ENCODE data around the gene VPS37D.
"Not testable (repeated sequence)": the region's sequence is repeated elsewhere in the genome, so short reads cannot be mapped to it uniquely, and the experiment has no call there.

Gene VPS37D

DNA sequence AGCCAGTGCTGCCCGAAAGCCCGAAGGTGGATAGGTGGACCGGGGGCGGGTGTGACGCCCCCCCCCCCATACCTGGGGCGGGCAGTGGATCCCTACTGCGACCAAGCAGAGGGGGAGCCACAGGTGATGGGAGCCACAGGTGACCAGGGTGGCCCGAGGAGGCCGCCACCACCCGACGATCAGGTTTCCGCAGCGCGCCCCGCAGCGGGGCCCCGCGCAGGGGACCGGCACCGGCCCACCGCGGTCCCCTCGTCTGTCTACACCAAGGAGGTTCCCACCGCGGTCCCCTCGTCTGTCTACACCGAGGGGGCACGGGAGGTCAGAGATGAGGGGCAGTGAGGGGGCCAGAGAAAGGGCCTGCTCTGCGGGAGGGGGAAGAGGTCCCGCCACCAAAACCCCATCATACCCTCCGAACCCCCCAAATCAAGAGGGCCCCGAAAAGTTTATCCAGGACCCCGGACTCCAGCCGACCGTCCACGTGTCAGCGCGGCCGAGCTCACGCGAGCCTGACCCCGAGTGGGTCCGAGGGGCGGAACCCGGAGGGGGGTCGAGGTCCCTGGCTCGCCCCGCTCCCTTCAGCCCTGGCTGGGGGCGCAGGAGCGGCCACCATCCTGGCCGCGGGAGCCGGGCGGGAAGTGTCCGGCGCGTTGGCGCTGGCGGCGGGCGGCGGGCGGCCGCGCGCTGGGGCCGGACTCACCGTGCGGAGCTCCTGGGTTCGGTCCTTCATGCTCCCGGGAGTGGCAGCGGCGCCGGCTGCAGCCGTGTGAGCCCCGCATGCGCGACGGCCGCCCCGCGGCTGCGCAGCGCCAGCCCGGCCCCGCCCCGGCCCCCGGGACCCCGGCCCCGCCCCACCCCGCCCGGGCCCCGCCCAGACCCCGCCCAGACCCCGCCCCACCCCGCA is 51.5 kb downstream of the VPS37D start, which contains the start of gene STX1A:
Gene STX1A, minus strand, starts transcription at position 765 of the 901 bp plus-strand sequence. Its CDS starts 38 bp downstream, at position 727.
- H3K4me3 ChIP-seq (ENCODE audit: control insufficient read depth in 1 of 7, extremely low read depth in 1 of 7, insufficient read depth in 4 of 7, low read depth in 2 of 7, low read length in 6 of 7), result peak within 1 kb of the TSS in 5 of 7 experiments; percentile 8 to 55 (median 48)
- CTCF ChIA-PET, result interaction anchor here (1.2 to 1.3 kb wide), 3 partner anchors 8 to 112 kb away, joined by 3 to 6 read pairs (median 3); no protein-coding TSS in a partner anchor
- 3% methylated on average over 53 of the region's 96 CpGs for WGBS (ENCODE audit: insufficient coverage)
- H3K4me1 ChIP-seq (ENCODE audit: control extremely low read depth in 1 of 4, control insufficient read depth in 4 of 4, insufficient read depth in 4 of 4, low read length in 3 of 4), result peaks cover 0 to 46% (median 42%) of the 10 kb centered on the region in 4 experiments
- peak in 2 of 3 donors; percentile 35 to 45 for DNase-seq
- H3K9me3 ChIP-seq (ENCODE audit: control extremely low read depth in 1 of 5, control insufficient read depth in 4 of 5, insufficient read depth in 2 of 5, low read depth in 1 of 5, low read length in 4 of 5), result no peaks in the 10 kb centered on the region
- POLR2A ChIA-PET, result no interaction called here
- no peaks in the 10 kb centered on the region for H3K36me3 ChIP-seq (ENCODE audit: control insufficient read depth in 4 of 4, insufficient read depth in 4 of 4, low read length in 3 of 4)
- H3K27me3 ChIP-seq (replicated peaks in 2 of 5; ENCODE audit: control insufficient read depth in 4 of 5, insufficient read depth in 5 of 5, low read length in 4 of 5), result peaks cover 0 to 87% (median 38%) of the 10 kb centered on the region in 5 experiments
- no peak within 1 kb of the TSS for H3K27ac ChIP-seq (ENCODE audit: insufficient read depth in 1 of 2, low read depth in 1 of 2, low read length in 2 of 2, poor library complexity in 1 of 2, severe bottlenecking in 2 of 2)

DNA sequence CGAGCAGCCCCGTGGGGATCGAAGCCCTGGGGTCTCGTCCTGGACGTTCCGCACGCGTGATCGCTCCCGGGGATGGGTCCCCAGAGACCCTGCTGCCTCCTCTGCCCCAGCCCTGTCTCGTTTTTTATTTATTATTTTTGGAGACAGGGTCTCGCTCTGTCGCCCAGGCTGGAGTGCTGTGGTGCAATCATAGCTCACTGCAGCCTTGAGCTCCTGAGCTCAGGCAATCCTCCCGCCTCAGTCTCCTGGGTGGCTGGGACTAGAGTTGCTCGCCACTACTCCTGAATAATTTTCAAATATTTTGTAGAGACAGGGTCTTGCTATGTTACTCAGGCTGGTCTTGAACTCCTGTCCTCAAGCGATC is 52.2 kb downstream of the VPS37D start:
- Histone ChIP-seq H3K27me3 (replicated peaks in 2 of 5; ENCODE audit: control insufficient read depth in 4 of 5, insufficient read depth in 5 of 5, low read length in 4 of 5) (peaks cover 0 to 86% (median 42%) of the 10 kb centered on the region in 5 experiments), H3K36me3 (ENCODE audit: control insufficient read depth in 4 of 4, insufficient read depth in 4 of 4, low read length in 3 of 4) (no peaks in the 10 kb centered on the region), H3K4me3 (ENCODE audit: control insufficient read depth in 1 of 7, extremely low read depth in 1 of 7, insufficient read depth in 4 of 7, low read depth in 2 of 7, low read length in 6 of 7) (no peak overlapping the region), H3K4me1 (ENCODE audit: control extremely low read depth in 1 of 4, control insufficient read depth in 4 of 4, insufficient read depth in 4 of 4, low read length in 3 of 4) (peaks cover 0 to 46% (median 42%) of the 10 kb centered on the region in 4 experiments), H3K27ac (ENCODE audit: insufficient read depth in 1 of 2, low read depth in 1 of 2, low read length in 2 of 2, poor library complexity in 1 of 2, severe bottlenecking in 2 of 2) (no peak overlapping the region), H3K9me3 (ENCODE audit: control extremely low read depth in 1 of 5, control insufficient read depth in 4 of 5, insufficient read depth in 2 of 5, low read depth in 1 of 5, low read length in 4 of 5) (no peaks in the 10 kb centered on the region)
- 15% methylated on average over 15 of the region's 16 CpGs for WGBS (ENCODE audit: insufficient coverage)
- no peak for DNase-seq
- ChIA-PET POLR2A (no interaction called here), CTCF (interaction anchor here (1.2 to 1.3 kb wide), 3 partner anchors 8 to 113 kb away, joined by 3 to 6 read pairs (median 3); no protein-coding TSS in a partner anchor)

- POLR2A ChIA-PET; DNase-seq; H3K4me3 ChIP-seq (ENCODE audit: control insufficient read depth in 1 of 7, extremely low read depth in 1 of 7, insufficient read depth in 4 of 7, low read depth in 2 of 7, low read length in 6 of 7); H3K36me3 ChIP-seq (ENCODE audit: control insufficient read depth in 4 of 4, insufficient read depth in 4 of 4, low read length in 3 of 4); H3K27ac ChIP-seq (ENCODE audit: insufficient read depth in 1 of 2, low read depth in 1 of 2, low read length in 2 of 2, poor library complexity in 1 of 2, severe bottlenecking in 2 of 2); H3K9me3 ChIP-seq (ENCODE audit: control extremely low read depth in 1 of 5, control insufficient read depth in 4 of 5, insufficient read depth in 2 of 5, low read depth in 1 of 5, low read length in 4 of 5): not testable (repeated sequence)
- H3K4me1 ChIP-seq (ENCODE audit: control extremely low read depth in 1 of 4, control insufficient read depth in 4 of 4, insufficient read depth in 4 of 4, low read length in 3 of 4), result peaks cover 0 to 44% (median 40%) of the 10 kb centered on the region in 4 experiments
- peaks cover 0 to 86% (median 42%) of the 10 kb centered on the region in 5 experiments for H3K27me3 ChIP-seq (replicated peaks in 2 of 5; ENCODE audit: control insufficient read depth in 4 of 5, insufficient read depth in 5 of 5, low read length in 4 of 5)
- CTCF ChIA-PET, result interaction anchor here (0.7 to 1.2 kb wide), 3 partner anchors 9 to 113 kb away, joined by 3 to 6 read pairs (median 4); no protein-coding TSS in a partner anchor
- 90% methylated on average over 5 of the region's 9 CpGs for WGBS (ENCODE audit: insufficient coverage)
These were observed 52.8 kb downstream of the VPS37D start for GRCh38 chr7:73720443-73720842.

DNA sequence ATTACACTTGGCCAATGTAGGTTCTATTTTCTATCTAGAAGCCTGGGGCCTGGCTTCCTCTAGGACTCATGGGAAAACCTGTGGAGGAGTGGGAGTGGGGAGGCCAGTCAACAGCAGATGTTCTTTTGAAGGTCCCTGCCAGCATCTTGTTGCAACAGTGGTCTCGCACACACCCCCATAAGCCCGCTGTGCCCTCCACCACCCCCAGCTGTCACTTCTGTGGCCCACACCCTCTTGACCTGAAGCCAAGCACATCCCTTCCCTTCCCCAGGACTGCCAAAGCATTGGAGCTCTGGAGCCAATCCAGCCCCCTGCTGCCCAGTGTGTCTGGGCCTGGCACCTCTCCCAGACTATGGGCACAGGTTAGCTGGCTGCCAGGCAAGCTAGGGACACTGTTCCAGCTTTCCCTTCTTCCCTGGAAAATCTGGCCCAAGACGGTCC is 53.8 kb downstream of the VPS37D start:
- CTCF ChIA-PET, result interaction anchor here (0.5 to 3.2 kb wide), 5 partner anchors 10 to 115 kb away, joined by 3 to 13 read pairs (median 4); partner anchors contain the start of gene MLXIPL
- peaks cover 0 to 85% (median 33%) of the 10 kb centered on the region in 5 experiments for H3K27me3 ChIP-seq (replicated peaks in 2 of 5; ENCODE audit: control insufficient read depth in 4 of 5, insufficient read depth in 5 of 5, low read length in 4 of 5)
- H3K4me3 ChIP-seq (ENCODE audit: control insufficient read depth in 1 of 7, extremely low read depth in 1 of 7, insufficient read depth in 4 of 7, low read depth in 2 of 7, low read length in 6 of 7), result no peak overlapping the region
- no peaks in the 10 kb centered on the region for H3K36me3 ChIP-seq (ENCODE audit: control insufficient read depth in 4 of 4, insufficient read depth in 4 of 4, low read length in 3 of 4)
- WGBS (ENCODE audit: insufficient coverage), result 94% methylated on average over 2 of the region's 3 CpGs
- peaks cover 0 to 34% (median 32%) of the 10 kb centered on the region in 4 experiments for H3K4me1 ChIP-seq (ENCODE audit: control extremely low read depth in 1 of 4, control insufficient read depth in 4 of 4, insufficient read depth in 4 of 4, low read length in 3 of 4)
- DNase-seq, result no peak
- no peaks in the 10 kb centered on the region for H3K9me3 ChIP-seq (ENCODE audit: control extremely low read depth in 1 of 5, control insufficient read depth in 4 of 5, insufficient read depth in 2 of 5, low read depth in 1 of 5, low read length in 4 of 5)
- H3K27ac ChIP-seq (ENCODE audit: insufficient read depth in 1 of 2, low read depth in 1 of 2, low read length in 2 of 2, poor library complexity in 1 of 2, severe bottlenecking in 2 of 2), result no peak overlapping the region
- POLR2A ChIA-PET, result no interaction called here

All from common myeloid progenitor, CD34-positive (primary cell).